Prostate gland (tissue), 2 donors: Measurements from ENCODE around the gene GPR18. TPM values are rescaled to one million over a fixed set of nuclear protein-coding genes. Genes with fewer than 3 reads are reported as not detected.
"Not testable (repeated sequence)": the region's sequence is repeated elsewhere in the genome, so short reads cannot be mapped to it uniquely, and the experiment has no call there.

Experiments
- DNase-seq: peaks from one replicate; pipeline ENCODE4 v3.0.0-alpha.2; 2019; ENCODE audit warnings: low spot score
- H3K27ac ChIP-seq, 2 donors: fragments of 200-600 bp; sonication (generic); 2 replicates each; pipeline ENCODE4 v1.5.1; 2017 to 2019
- H3K27me3 ChIP-seq: fragments of 200-600 bp; sonication (generic); replicated peaks from 2 replicates; pipeline ENCODE4 v1.5.1; 2019; ENCODE audit not compliant: insufficient read depth
- H3K36me3 ChIP-seq, 2 donors: fragments of 200-600 bp; sonication (generic); 1 replicate in 1 of 2; 2 replicates in 1 of 2; pipeline versions ENCODE4 v1.5.1 to v1.8.1; 2017 to 2019
- H3K4me1 ChIP-seq: fragments of 200-600 bp; sonication (generic); replicated peaks from 2 replicates; pipeline ENCODE4 v1.5.1; 2019
- H3K4me3 ChIP-seq, 2 donors: fragments of 200-600 bp; sonication (generic); 2 replicates each; pipeline ENCODE4 v1.5.1; 2017 to 2019
- H3K9me3 ChIP-seq: fragments of 200-600 bp; sonication (generic); 2 replicates; pipeline ENCODE4 v1.5.1; 2017
- POLR2A ChIP-seq: fragments of 450-650 bp; IDR thresholded peaks from one replicate; pipeline ENCODE4 v1.6.1; 2016; ENCODE audit warnings: antibody characterized with exemption, mild to moderate bottlenecking
- POLR2AphosphoS5 ChIP-seq: sonication (generic); formaldehyde crosslinking; IDR thresholded peaks from one replicate; pipeline ENCODE4 v1.6.1; 2017; ENCODE audit warnings: antibody characterized with exemption
- WGBS: methylation state at CpG from one replicate; pipeline ENCODE4 v1.1.5; 2018; 5-methylcytosine and 5-hydroxymethylcytosine counted together
- intact Hi-C: fragments of 100-400 bp; cut with DNase I; formaldehyde crosslinking; loops from one replicate; pipeline ENCODE4 v1.14.2; 2022
- total RNA-seq, 2 donors: library from RNA; depleted of rRNA; stranded (reverse); fragments of >200 nt; gene quantifications; one replicate each; pipeline ENCODE4 v1.1.0, GENCODE V29; 2016
- TF ChIP-seq, protein P1 (sequence below), 4 experiments: fragments of 200-600 bp in 2 of 4; fragments of 450-650 bp in 2 of 4; sonication (generic) in 2 of 4; IDR thresholded peaks; 1 replicate in 3 of 4; 2 replicates in 1 of 4; pipeline ENCODE4 v1.5.1; 2016 to 2019; ENCODE audit warnings: antibody characterized with exemption in 4 of 4, mild to moderate bottlenecking in 2 of 4, moderate library complexity in 2 of 4

The GPR18 gene
- total RNA-seq, 2 donors from 2014 or later: 1.4 TPM; not detected in 1

DNA sequence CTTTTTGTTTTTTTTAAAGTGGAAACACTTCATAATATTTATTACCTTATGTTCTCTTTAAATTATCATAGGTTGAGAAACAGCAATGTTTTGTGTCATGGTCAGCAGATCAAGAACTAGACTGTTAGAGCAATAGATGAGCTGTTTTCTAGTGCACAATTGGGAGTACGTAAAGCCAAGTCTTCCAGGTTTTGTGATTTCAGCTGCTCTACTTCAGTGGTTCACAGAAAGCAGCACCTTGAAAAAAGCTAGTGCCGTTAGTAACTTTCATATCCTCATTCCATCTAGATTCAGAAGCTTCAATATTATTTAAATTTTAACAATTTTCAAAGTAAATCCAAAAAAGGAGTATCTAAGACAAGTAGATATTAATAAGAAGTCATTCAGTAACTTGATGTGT, 1.9 kb downstream of the GPR18 start:
- H3K4me3 ChIP-seq: no peak overlapping the region
- H3K9me3 ChIP-seq: no peaks in the 10 kb centered on the region
- DNase-seq: no peak
- no peaks in the 10 kb centered on the region for H3K27me3 ChIP-seq
- no peak overlapping the region for H3K27ac ChIP-seq
- no peaks in the 10 kb centered on the region for H3K36me3 ChIP-seq
- intact Hi-C loops: no loop called here
- H3K4me1 ChIP-seq: no peaks in the 10 kb centered on the region
- WGBS: 92% methylated on average over 2 of the region's 2 CpGs
- TF ChIP-seq POLR2A (no peak), POLR2AphosphoS5 (no peak)
- TF ChIP-seq, protein P1, sequence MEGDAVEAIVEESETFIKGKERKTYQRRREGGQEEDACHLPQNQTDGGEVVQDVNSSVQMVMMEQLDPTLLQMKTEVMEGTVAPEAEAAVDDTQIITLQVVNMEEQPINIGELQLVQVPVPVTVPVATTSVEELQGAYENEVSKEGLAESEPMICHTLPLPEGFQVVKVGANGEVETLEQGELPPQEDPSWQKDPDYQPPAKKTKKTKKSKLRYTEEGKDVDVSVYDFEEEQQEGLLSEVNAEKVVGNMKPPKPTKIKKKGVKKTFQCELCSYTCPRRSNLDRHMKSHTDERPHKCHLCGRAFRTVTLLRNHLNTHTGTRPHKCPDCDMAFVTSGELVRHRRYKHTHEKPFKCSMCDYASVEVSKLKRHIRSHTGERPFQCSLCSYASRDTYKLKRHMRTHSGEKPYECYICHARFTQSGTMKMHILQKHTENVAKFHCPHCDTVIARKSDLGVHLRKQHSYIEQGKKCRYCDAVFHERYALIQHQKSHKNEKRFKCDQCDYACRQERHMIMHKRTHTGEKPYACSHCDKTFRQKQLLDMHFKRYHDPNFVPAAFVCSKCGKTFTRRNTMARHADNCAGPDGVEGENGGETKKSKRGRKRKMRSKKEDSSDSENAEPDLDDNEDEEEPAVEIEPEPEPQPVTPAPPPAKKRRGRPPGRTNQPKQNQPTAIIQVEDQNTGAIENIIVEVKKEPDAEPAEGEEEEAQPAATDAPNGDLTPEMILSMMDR (IDR thresholded peaks at IDR 0.05): no peak

DNA sequence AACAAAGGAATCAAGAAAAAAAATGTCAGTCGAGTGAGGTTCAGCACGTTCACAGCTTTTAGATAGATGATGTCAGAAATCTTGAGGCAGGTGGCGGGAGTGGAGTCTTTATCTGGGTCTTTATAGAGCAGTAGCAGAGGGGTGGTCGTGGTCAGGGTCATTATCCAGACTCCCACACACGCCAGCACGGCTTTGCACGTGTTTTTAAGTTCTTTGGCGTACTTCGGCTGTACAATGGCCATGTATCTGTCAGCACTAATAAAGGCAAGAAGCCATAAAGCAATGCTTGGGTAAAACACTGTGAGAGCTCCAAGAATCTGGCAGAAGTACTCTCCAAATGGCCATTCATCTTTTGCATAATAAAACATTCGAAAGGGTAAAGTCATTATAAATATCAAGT, 2.9 kb downstream of the GPR18 start:
- no peak overlapping the region for H3K4me3 ChIP-seq
- WGBS: 84% methylated on average over 10 of the region's 10 CpGs

DNA sequence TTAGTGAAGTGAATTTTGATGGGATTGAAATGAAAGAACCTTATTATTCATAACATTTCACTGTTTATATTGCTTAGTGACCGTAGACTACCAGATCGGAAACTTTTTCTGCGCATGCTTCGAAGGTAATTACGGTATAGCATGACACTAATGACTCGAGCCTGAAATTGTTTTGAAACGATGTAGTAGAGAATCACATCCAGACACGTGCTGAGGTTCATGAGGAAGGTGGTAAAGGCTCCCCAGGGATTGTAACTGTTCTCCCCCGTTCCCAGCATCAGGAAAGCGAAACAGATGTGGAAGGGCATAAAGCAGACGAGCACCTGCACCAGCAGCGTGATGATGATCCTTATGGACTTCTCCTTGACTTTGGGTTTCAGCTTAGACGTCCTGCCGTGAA, 3.3 kb downstream of the GPR18 start:
- Histone ChIP-seq H3K36me3 (no peaks in the 10 kb centered on the region), H3K27ac (no peak overlapping the region), H3K4me1 (no peaks in the 10 kb centered on the region), H3K27me3 (no peaks in the 10 kb centered on the region), H3K9me3 (no peaks in the 10 kb centered on the region), H3K4me3 (no peak overlapping the region)
- no peak for DNase-seq
- TF ChIP-seq POLR2AphosphoS5: no peak
- TF ChIP-seq, protein P1 (IDR thresholded peaks at IDR 0.05): no peak
- TF ChIP-seq POLR2A: no peak
- WGBS: 92% methylated on average over 14 of the region's 14 CpGs
- intact Hi-C loops: no loop called here

More for the DNA sequence above, 2.9 kb downstream of the GPR18 start:
- Histone ChIP-seq H3K4me1 (no peaks in the 10 kb centered on the region), H3K27ac (no peak overlapping the region), H3K36me3 (no peaks in the 10 kb centered on the region), H3K27me3 (no peaks in the 10 kb centered on the region), H3K9me3 (no peaks in the 10 kb centered on the region)
- DNase-seq: no peak
- intact Hi-C loops: no loop called here
- TF ChIP-seq POLR2A (no peak), POLR2AphosphoS5 (no peak)
- TF ChIP-seq, protein P1 (IDR thresholded peaks at IDR 0.05): no peak

DNA sequence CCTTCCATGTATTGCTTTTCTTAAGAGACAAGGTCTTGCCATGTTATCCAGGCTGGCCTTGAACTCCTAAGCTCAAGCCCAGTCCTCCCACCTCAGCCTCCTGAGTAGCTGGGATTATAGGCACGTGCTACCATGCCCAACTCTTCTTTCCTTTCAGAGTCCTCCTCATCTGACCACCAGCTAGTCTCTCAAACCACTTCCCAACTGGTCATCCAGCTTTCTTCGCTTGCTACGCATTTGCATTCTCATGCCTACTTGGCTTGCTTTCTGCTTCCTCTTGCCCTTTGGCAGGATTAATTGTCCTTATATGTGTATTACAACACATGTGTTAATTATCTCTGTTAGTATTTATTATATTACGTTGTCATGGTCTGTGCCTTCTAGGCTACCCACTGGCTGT, 6.3 kb downstream of the GPR18 start:
- Histone ChIP-seq H3K36me3 (no peaks in the 10 kb centered on the region), H3K27me3 (no peaks in the 10 kb centered on the region), H3K4me1 (no peaks in the 10 kb centered on the region), H3K27ac (no peak overlapping the region), H3K4me3 (no peak overlapping the region), H3K9me3 (no peaks in the 10 kb centered on the region)
- WGBS: 93% methylated on average over 4 of the region's 4 CpGs
- intact Hi-C loops: no loop called here
- DNase-seq: no peak
- TF ChIP-seq POLR2A: no peak
- no peak for TF ChIP-seq POLR2AphosphoS5
- TF ChIP-seq, protein P1 (IDR thresholded peaks at IDR 0.05): no peak

DNA sequence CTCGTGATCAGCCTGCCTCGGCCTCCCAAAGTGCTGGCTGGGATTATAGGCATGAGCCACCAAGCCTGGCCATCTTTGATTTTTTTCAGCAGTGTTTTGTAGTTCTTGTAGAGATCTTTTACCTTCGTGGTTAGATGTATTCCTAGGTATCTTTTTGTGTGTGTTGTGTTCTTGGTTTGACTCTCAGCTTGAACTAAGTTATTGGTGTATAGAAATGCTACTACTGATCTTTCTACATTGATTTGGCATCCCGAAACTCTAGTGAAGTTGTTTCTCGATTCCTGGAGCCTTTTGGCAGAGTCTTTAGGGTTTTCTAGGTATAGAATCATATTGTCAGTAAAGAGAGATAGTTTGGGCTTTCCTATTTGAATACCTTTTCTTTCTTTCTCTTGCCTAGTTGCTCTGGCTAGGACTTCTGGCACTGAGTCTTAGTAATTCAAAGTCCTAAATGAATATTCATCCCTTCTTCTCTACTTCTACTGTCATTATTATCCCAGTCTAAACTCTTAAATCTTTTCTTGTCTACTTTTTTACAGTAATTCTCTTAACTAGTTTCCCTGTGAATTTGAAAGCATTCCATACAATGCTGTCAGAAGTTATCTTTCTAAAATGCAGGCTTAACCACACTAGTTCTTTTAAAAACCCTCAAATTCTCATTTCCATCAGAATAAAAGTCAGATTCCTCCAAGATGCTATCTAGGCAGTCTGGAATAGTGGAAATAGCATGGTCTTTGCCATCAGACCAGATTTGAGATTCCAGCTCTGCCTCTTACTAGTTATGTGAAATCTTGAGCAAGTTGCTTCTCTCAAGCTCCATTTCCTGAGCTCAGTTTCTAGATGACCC, 7.0 kb downstream of the GPR18 start:
- Histone ChIP-seq H3K9me3 (no peaks in the 10 kb centered on the region), H3K4me1 (no peaks in the 10 kb centered on the region), H3K36me3 (no peaks in the 10 kb centered on the region), H3K4me3 (no peak overlapping the region), H3K27ac (no peak overlapping the region), H3K27me3 (no peaks in the 10 kb centered on the region)
- WGBS: 90% methylated on average over 5 of the region's 5 CpGs
- intact Hi-C loops: no loop called here
- DNase-seq: no peak
- TF ChIP-seq, protein P1 (IDR thresholded peaks at IDR 0.05): no peak
- TF ChIP-seq POLR2A: no peak
- TF ChIP-seq POLR2AphosphoS5: no peak

DNA sequence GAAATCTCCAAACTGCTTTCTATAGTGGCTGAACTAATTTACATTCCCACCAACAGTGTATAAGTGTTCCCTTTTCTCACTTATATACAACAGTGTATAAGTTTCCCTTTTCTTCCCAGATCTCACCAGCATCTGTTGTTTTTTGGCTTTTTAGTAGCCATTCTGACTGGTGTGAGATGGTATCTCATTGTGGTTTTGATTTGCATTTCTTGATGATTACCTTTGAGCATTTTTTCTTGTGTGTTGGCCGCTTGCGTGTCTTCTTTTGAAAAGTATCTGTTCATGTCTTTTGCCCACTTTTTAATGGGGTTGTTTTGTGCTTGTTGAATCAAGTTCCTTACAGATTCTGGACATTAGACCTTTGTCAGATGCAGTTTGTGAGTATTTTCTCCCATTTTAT, 8.6 kb downstream of the GPR18 start:
- H3K4me1 ChIP-seq, H3K4me3 ChIP-seq, intact Hi-C loops, DNase-seq, H3K27ac ChIP-seq, H3K27me3 ChIP-seq, H3K9me3 ChIP-seq, H3K36me3 ChIP-seq: not testable (repeated sequence)
- WGBS: 96% methylated on average over 2 of the region's 2 CpGs

DNA sequence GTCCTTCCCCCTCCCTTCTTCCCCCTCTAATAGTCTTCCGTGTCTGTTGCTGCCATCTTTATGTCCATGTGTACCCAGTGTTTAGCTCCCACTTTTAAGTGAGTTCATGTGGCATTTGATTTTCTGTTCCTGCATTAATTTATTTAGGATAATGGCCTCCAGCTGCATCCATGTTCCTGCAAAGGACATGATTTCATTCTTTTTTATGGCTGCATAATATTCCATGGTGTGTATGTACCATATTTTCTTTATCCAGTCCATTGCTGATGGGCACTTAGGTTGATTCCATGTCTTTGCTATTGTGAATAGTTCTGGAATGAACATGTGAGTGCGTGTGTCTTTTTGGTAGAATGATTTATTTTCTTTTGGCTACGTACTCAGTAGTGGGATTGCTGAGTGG, 9.0 kb downstream of the GPR18 start:
- H3K4me1 ChIP-seq, H3K27me3 ChIP-seq, H3K9me3 ChIP-seq, intact Hi-C loops, H3K27ac ChIP-seq, H3K36me3 ChIP-seq, DNase-seq, H3K4me3 ChIP-seq: not testable (repeated sequence)
- 99% methylated on average over 3 of the region's 3 CpGs for WGBS
